Hepatocyte (in vitro differentiated cells): ENCODE measurements around the gene HBG1. TPM values are rescaled to one million over a fixed set of nuclear protein-coding genes. Genes with fewer than 3 reads are reported as not detected.

ENCODE experiments used
- DNase-seq: peaks from one replicate; pipeline ENCODE4 v3.0.0-alpha.2; 2016; ENCODE audit warnings: low spot score
- H2AFZ ChIP-seq: fragments of 200-600 bp; sonication (generic); 2 replicates; pipeline ENCODE4 v1.6.0; 2016; ENCODE audit warnings: antibody characterized with exemption, mild to moderate bottlenecking
- H3K27ac ChIP-seq: fragments of 200-600 bp; sonication (generic); 2 replicates; pipeline ENCODE4 v1.5.1; 2016; ENCODE audit warnings: mild to moderate bottlenecking
- H3K27me3 ChIP-seq: fragments of 200-600 bp; sonication (generic); 2 replicates; pipeline ENCODE4 v1.6.1; 2016
- H3K36me3 ChIP-seq: fragments of 200-600 bp; sonication (generic); replicated peaks from 2 replicates; pipeline ENCODE4 v1.5.1; 2016; ENCODE audit warnings: low read depth; ENCODE audit not compliant: insufficient read depth
- H3K4me1 ChIP-seq: fragments of 200-600 bp; sonication (generic); 2 replicates; pipeline ENCODE4 v1.5.1; 2016; ENCODE audit warnings: mild to moderate bottlenecking, moderate library complexity; ENCODE audit not compliant: insufficient read depth
- H3K4me2 ChIP-seq: fragments of 200-600 bp; sonication (generic); 2 replicates; pipeline ENCODE4 v1.6.0; 2016
- H3K4me3 ChIP-seq: fragments of 200-600 bp; sonication (generic); 2 replicates; pipeline ENCODE4 v1.5.1; 2016; ENCODE audit warnings: mild to moderate bottlenecking
- H3K79me2 ChIP-seq: fragments of 200-600 bp; sonication (generic); 2 replicates; pipeline ENCODE4 v1.6.0; 2017; ENCODE audit warnings: mild to moderate bottlenecking
- H3K9me2 ChIP-seq: fragments of 200-600 bp; sonication (generic); replicated peaks from 2 replicates; pipeline ENCODE4 v1.6.0; 2017; ENCODE audit warnings: mild to moderate bottlenecking; ENCODE audit not compliant: insufficient read depth
- H3K9me3 ChIP-seq: fragments of 200-600 bp; sonication (generic); 2 replicates; pipeline ENCODE4 v1.5.1; 2016; ENCODE audit warnings: low read depth, mild to moderate bottlenecking
- H4K20me1 ChIP-seq: fragments of 200-600 bp; sonication (generic); 2 replicates; pipeline ENCODE4 v1.6.0; 2016; ENCODE audit warnings: mild to moderate bottlenecking; ENCODE audit not compliant: insufficient read depth, poor library complexity, severe bottlenecking
- CTCF ChIP-seq: fragments of 200-600 bp; sonication (generic); IDR thresholded peaks from 2 replicates; pipeline ENCODE4 v1.5.1; 2016; ENCODE audit warnings: antibody characterized with exemption, mild to moderate bottlenecking; ENCODE audit not compliant: poor library complexity
- EZH2 ChIP-seq: fragments of 200-600 bp; sonication (generic); IDR thresholded peaks from 2 replicates; pipeline ENCODE4 v1.6.1; 2016; ENCODE audit warnings: antibody characterized with exemption, mild to moderate bottlenecking, borderline replicate concordance
- EZH2phosphoT487 ChIP-seq: fragments of 200-600 bp; sonication (generic); IDR thresholded peaks from one replicate; pipeline ENCODE4 v1.6.1; 2018; ENCODE audit warnings: antibody characterized with exemption, mild to moderate bottlenecking, low read depth, moderate library complexity; ENCODE audit not compliant: unreplicated experiment, severe bottlenecking
- WGBS: methylation state at CpG from one replicate; pipeline ENCODE4 v1.1.6; 2016; ENCODE audit warnings: low lambda C conversion rate; ENCODE audit errors: missing lambda C conversion rate; 5-methylcytosine and 5-hydroxymethylcytosine counted together
- polyA plus RNA-seq: library from polyadenylated mRNA; unstranded; fragments of >200 nt; fragmentation: Nextera tagmentation; extraction: Ambion mirVana; gene quantifications from 2 replicates; pipeline ENCODE4 v1.2.1, GENCODE V29; 2016
- total RNA-seq: library from RNA; depleted of rRNA; stranded (reverse); fragments of >200 nt; gene quantifications from 2 replicates; pipeline ENCODE4 v1.2.3, GENCODE V29; 2014

The HBG1 gene
- total and polyA plus RNA-seq, 2 experiments from 2014 or later: not detected

- no peak overlapping the region for H3K4me3 ChIP-seq
- H3K9me3 ChIP-seq: no peaks in the 10 kb centered on the region
- H3K79me2 ChIP-seq: no peaks in the 10 kb centered on the region
- H3K27ac ChIP-seq: no peak overlapping the region
- DNase-seq: no peak
- H2AFZ ChIP-seq: no peak overlapping the region
- no peaks in the 10 kb centered on the region for H3K36me3 ChIP-seq
- H3K9me2 ChIP-seq: no peaks in the 10 kb centered on the region
- no peaks in the 10 kb centered on the region for H3K4me1 ChIP-seq
- TF ChIP-seq EZH2phosphoT487 (no peak), EZH2 (no peak), CTCF (no peak)
- WGBS: 84% methylated on average over 6 of the region's 6 CpGs
- H3K4me2 ChIP-seq: no peak overlapping the region
- no peaks in the 10 kb centered on the region for H3K27me3 ChIP-seq
- no peaks in the 10 kb centered on the region for H4K20me1 ChIP-seq
These were observed 39.4 kb upstream of the HBG1 start for GRCh38 chr11:5288906-5289550.

- Histone ChIP-seq H3K4me3 (no peak overlapping the region), H3K27me3 (no peaks in the 10 kb centered on the region), H3K9me2 (no peaks in the 10 kb centered on the region), H3K4me2 (no peak overlapping the region), H3K9me3 (no peaks in the 10 kb centered on the region), H4K20me1 (no peaks in the 10 kb centered on the region), H3K79me2 (no peaks in the 10 kb centered on the region), H3K36me3 (no peaks in the 10 kb centered on the region), H2AFZ (no peak overlapping the region), H3K27ac (no peak overlapping the region), H3K4me1 (no peaks in the 10 kb centered on the region)
- 76% methylated on average over 7 of the region's 7 CpGs for WGBS
- no peak for TF ChIP-seq EZH2phosphoT487
- no peak for TF ChIP-seq EZH2
- no peak for TF ChIP-seq CTCF
- peak; percentile 11 for DNase-seq
These were observed 38.6 kb upstream of the HBG1 start for GRCh38 chr11:5288108-5288905.

GRCh38 chr11:5286901-5287300, 37.2 kb upstream of the HBG1 start:
- TF ChIP-seq EZH2 (no peak), CTCF (no peak), EZH2phosphoT487 (no peak)
- Histone ChIP-seq H3K4me2 (no peak overlapping the region), H3K4me3 (no peak overlapping the region), H3K9me2 (no peaks in the 10 kb centered on the region), H3K9me3 (no peaks in the 10 kb centered on the region), H3K4me1 (no peaks in the 10 kb centered on the region), H4K20me1 (no peaks in the 10 kb centered on the region), H3K79me2 (no peaks in the 10 kb centered on the region), H3K27ac (no peak overlapping the region), H3K36me3 (no peaks in the 10 kb centered on the region), H2AFZ (no peak overlapping the region), H3K27me3 (no peaks in the 10 kb centered on the region)
- 72% methylated on average over 3 of the region's 3 CpGs for WGBS
- DNase-seq: no peak
